ENCODE data around the gene ABLIM1. TPM values are rescaled to one million over a fixed set of nuclear protein-coding genes. Genes with fewer than 3 reads are reported as not detected.

Gene ABLIM1
- total and polyA plus RNA-seq, 10 of the 15 experiments (the other 5 are each of a cell fraction or from before 2014, with no cell fraction given), result 14.2 to 50.5 (median 28.1) TPM

DNA sequence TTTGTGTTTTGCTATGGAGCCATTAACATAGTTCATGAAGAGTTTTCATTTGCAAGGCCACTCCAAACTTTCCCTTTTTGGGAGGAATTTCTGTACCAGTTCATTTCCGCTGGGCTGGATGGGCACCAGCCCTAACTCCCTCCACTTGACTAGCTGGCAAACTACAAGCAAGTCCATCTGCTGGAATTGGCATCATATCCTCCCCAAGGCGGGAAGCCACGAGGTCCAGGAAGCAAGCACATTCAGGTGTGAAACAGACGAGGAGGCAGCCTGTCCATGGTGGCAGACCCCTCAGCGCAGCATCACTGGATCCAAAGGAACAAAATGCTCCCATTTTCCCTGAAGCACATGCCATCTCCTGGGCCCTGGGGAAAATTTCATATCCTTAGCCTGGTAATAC lies 125.8 kb downstream of the ABLIM1 start:
- Histone ChIP-seq H3K4me1 (ENCODE audit: control insufficient read depth, insufficient read depth, low read length) (no peaks in the 10 kb centered on the region), H3K4me3 (no peak overlapping the region), H3K36me3 (ENCODE audit: control insufficient read depth in 2 of 2, insufficient read depth in 2 of 2, low read length in 1 of 2) (no peaks in the 10 kb centered on the region), H3K27me3 (replicated peaks in 1 of 2; ENCODE audit: control insufficient read depth in 2 of 2, insufficient read depth in 2 of 2, low read length in 1 of 2) (no peaks in the 10 kb centered on the region; a peak in 1 of 4 replicates), H3K79me2 (ENCODE audit: control insufficient read depth, insufficient read depth, low read length) (no peaks in the 10 kb centered on the region), H3K9ac (ENCODE audit: control insufficient read depth, insufficient read depth, low read length) (no peak overlapping the region), H3K9me3 (replicated peaks; ENCODE audit: control insufficient read depth, insufficient read depth, low read length) (peaks cover 2% of the 10 kb centered on the region; the same call in 1 of the 3 replicates), H4K20me1 (ENCODE audit: control insufficient read depth, insufficient read depth) (no peaks in the 10 kb centered on the region), H3K27ac (ENCODE audit: control insufficient read depth, insufficient read depth) (no peak overlapping the region), H2AFZ (ENCODE audit: control insufficient read depth, low read depth, low read length) (no peak overlapping the region), H3K4me2 (ENCODE audit: control insufficient read depth, insufficient read depth) (no peak overlapping the region)
- intact Hi-C loops (cut with micrococcal nuclease; ENCODE audit: unreplicated experiment), result no loop called here
- no peak for FAIRE-seq
- BruUV-seq (replicated peaks), result no TSS peak
- ChIA-PET SMC1A (ENCODE audit: uncharacterized antibody, unreplicated experiment) (interaction anchor here (1.6 to 2.4 kb wide), 2 partner anchors 14 to 60 kb away, joined by 5 to 6 read pairs; no protein-coding TSS in a partner anchor), POLR2A (no interaction called here), RAD21 (ENCODE audit: unreplicated experiment) (no interaction called here), CTCF (no interaction called here)
- in situ Hi-C loops (cut with MboI), result loop anchor here (25.0 kb wide), 1 partner anchor 95 kb away; no protein-coding TSS in a partner anchor
- ATAC-seq, result no peak
- WGBS (ENCODE audit: insufficient coverage, insufficient replicate concordance, low lambda C conversion rate, missing lambda C conversion rate), result 68% methylated on average over 5 of the region's 5 CpGs
- TF ChIP-seq, protein P1, sequence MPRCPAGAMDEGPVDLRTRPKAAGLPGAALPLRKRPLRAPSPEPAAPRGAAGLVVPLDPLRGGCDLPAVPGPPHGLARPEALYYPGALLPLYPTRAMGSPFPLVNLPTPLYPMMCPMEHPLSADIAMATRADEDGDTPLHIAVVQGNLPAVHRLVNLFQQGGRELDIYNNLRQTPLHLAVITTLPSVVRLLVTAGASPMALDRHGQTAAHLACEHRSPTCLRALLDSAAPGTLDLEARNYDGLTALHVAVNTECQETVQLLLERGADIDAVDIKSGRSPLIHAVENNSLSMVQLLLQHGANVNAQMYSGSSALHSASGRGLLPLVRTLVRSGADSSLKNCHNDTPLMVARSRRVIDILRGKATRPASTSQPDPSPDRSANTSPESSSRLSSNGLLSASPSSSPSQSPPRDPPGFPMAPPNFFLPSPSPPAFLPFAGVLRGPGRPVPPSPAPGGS (IDR thresholded peaks at IDR 0.05; ENCODE audit: borderline replicate concordance, insufficient read depth, low read depth, low read length, poor library complexity, severe bottlenecking), result no peak
- TF ChIP-seq CEBPB (IDR thresholded peaks at IDR 0.05; ENCODE audit: borderline replicate concordance in 1 of 2, low read depth in 2 of 2, low read length in 2 of 2), result no peak
- TF ChIP-seq RBBP5 (conservative IDR thresholded peaks at IDR 0.05), result no peak
- TF ChIP-seq PAX8 (IDR thresholded peaks at IDR 0.05), result no peak
- TF ChIP-seq HDAC6 (IDR thresholded peaks at IDR 0.05; ENCODE audit: unreplicated experiment), result no peak
- no peak for TF ChIP-seq KLF5 (IDR thresholded peaks at IDR 0.05; ENCODE audit: partially characterized antibody)
- TF ChIP-seq MEF2B (IDR thresholded peaks at IDR 0.05; ENCODE audit: partially characterized antibody, poor library complexity, severe bottlenecking), result no peak
- TF ChIP-seq, protein P2, sequence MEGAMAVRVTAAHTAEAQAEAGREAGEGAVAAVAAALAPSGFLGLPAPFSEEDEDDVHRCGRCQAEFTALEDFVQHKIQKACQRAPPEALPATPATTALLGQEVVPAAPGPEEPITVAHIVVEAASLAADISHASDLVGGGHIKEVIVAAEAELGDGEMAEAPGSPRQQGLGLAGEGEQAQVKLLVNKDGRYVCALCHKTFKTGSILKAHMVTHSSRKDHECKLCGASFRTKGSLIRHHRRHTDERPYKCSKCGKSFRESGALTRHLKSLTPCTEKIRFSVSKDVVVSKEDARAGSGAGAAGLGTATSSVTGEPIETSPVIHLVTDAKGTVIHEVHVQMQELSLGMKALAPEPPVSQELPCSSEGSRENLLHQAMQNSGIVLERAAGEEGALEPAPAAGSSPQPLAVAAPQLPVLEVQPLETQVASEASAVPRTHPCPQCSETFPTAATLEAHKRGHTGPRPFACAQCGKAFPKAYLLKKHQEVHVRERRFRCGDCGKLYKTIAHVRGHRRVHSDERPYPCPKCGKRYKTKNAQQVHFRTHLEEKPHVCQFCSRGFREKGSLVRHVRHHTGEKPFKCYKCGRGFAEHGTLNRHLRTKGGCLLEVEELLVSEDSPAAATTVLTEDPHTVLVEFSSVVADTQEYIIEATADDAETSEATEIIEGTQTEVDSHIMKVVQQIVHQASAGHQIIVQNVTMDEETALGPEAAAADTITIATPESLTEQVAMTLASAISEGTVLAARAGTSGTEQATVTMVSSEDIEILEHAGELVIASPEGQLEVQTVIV (IDR thresholded peaks at IDR 0.05; ENCODE audit: borderline replicate concordance, partially characterized antibody), result no peak
- no peak for TF ChIP-seq RCOR1 (conservative IDR thresholded peaks at IDR 0.05; ENCODE audit: low read depth, low read length)
- no peak for TF ChIP-seq ZZZ3 (IDR thresholded peaks at IDR 0.05; ENCODE audit: control insufficient read depth, insufficient read length, low read depth)
- no peak for TF ChIP-seq ZNF24 (IDR thresholded peaks at IDR 0.05)
- TF ChIP-seq STAT1 (conservative IDR thresholded peaks at IDR 0.05), result no peak
- no peak for TF ChIP-seq POLR2AphosphoS5 (IDR thresholded peaks at IDR 0.05; ENCODE audit: low read length)
- no peak for DNase-seq (ENCODE audit: low read depth, low spot score)
